ENCODE measurements around the gene WNT5B. TPM values are rescaled to one million over a fixed set of nuclear protein-coding genes. Genes with fewer than 3 reads are reported as not detected.
A peak's percentile ranks its signal among the peaks of the same experiment; 100 is the strongest.

The WNT5B gene
- total and polyA plus RNA-seq, 9 of the 15 experiments (the other 6 are each of a cell fraction or from before 2014, with no cell fraction given), result 0.42 to 16.8 (median 5.4) TPM

DNA sequence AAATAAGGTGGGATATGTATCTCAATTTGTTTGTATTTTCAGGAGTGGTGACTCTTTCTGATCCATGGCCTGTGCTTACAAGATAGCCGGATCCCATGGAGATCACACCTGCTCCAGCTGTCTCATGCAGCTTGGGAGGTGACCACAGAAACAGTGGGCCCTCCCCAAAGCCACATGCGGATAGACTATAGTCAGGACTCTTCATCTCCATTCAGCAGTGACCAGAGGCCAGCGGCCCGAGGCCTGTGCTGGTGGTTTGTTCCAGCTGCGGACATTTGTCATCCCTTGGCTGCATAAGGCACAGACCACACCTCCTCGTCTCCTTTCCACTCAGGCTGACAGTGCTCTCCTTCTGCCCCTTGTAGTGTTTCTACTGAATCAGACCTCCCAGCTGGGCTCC is 14.7 kb upstream of the WNT5B start (continued):
- TF ChIP-seq, protein P1, sequence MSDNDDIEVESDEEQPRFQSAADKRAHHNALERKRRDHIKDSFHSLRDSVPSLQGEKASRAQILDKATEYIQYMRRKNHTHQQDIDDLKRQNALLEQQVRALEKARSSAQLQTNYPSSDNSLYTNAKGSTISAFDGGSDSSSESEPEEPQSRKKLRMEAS (CRISPR knock-in tag; IDR thresholded peaks at IDR 0.05), result peak; percentile 89
- TF ChIP-seq, protein P2, sequence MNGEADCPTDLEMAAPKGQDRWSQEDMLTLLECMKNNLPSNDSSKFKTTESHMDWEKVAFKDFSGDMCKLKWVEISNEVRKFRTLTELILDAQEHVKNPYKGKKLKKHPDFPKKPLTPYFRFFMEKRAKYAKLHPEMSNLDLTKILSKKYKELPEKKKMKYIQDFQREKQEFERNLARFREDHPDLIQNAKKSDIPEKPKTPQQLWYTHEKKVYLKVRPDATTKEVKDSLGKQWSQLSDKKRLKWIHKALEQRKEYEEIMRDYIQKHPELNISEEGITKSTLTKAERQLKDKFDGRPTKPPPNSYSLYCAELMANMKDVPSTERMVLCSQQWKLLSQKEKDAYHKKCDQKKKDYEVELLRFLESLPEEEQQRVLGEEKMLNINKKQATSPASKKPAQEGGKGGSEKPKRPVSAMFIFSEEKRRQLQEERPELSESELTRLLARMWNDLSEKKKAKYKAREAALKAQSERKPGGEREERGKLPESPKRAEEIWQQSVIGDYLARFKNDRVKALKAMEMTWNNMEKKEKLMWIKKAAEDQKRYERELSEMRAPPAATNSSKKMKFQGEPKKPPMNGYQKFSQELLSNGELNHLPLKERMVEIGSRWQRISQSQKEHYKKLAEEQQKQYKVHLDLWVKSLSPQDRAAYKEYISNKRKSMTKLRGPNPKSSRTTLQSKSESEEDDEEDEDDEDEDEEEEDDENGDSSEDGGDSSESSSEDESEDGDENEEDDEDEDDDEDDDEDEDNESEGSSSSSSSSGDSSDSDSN (IDR thresholded peaks at IDR 0.05; ENCODE audit: borderline replicate concordance in 1 of 2, low read depth in 2 of 2, low read length in 2 of 2), result no peak
- TF ChIP-seq NCOR1 (IDR thresholded peaks at IDR 0.05) (0 out of 2 replicates have a peak, but pooled peaks have one; percentile 5), NBN (IDR thresholded peaks at IDR 0.05; ENCODE audit: low read depth) (no peak), SMAD2 (IDR thresholded peaks at IDR 0.05; ENCODE audit: low read depth, low read length) (no peak), TRIM24 (IDR thresholded peaks at IDR 0.05) (no peak), PHF21A (IDR thresholded peaks at IDR 0.05; ENCODE audit: borderline replicate concordance, low read depth) (no peak), TCF3 (CRISPR knock-in tag; IDR thresholded peaks at IDR 0.05) (peak; percentile 80), XRCC5 (IDR thresholded peaks at IDR 0.05; ENCODE audit: low read depth, low read length) (no peak), ATF7 (IDR thresholded peaks at IDR 0.05) (no peak)
- TF ChIP-seq, protein P3, sequence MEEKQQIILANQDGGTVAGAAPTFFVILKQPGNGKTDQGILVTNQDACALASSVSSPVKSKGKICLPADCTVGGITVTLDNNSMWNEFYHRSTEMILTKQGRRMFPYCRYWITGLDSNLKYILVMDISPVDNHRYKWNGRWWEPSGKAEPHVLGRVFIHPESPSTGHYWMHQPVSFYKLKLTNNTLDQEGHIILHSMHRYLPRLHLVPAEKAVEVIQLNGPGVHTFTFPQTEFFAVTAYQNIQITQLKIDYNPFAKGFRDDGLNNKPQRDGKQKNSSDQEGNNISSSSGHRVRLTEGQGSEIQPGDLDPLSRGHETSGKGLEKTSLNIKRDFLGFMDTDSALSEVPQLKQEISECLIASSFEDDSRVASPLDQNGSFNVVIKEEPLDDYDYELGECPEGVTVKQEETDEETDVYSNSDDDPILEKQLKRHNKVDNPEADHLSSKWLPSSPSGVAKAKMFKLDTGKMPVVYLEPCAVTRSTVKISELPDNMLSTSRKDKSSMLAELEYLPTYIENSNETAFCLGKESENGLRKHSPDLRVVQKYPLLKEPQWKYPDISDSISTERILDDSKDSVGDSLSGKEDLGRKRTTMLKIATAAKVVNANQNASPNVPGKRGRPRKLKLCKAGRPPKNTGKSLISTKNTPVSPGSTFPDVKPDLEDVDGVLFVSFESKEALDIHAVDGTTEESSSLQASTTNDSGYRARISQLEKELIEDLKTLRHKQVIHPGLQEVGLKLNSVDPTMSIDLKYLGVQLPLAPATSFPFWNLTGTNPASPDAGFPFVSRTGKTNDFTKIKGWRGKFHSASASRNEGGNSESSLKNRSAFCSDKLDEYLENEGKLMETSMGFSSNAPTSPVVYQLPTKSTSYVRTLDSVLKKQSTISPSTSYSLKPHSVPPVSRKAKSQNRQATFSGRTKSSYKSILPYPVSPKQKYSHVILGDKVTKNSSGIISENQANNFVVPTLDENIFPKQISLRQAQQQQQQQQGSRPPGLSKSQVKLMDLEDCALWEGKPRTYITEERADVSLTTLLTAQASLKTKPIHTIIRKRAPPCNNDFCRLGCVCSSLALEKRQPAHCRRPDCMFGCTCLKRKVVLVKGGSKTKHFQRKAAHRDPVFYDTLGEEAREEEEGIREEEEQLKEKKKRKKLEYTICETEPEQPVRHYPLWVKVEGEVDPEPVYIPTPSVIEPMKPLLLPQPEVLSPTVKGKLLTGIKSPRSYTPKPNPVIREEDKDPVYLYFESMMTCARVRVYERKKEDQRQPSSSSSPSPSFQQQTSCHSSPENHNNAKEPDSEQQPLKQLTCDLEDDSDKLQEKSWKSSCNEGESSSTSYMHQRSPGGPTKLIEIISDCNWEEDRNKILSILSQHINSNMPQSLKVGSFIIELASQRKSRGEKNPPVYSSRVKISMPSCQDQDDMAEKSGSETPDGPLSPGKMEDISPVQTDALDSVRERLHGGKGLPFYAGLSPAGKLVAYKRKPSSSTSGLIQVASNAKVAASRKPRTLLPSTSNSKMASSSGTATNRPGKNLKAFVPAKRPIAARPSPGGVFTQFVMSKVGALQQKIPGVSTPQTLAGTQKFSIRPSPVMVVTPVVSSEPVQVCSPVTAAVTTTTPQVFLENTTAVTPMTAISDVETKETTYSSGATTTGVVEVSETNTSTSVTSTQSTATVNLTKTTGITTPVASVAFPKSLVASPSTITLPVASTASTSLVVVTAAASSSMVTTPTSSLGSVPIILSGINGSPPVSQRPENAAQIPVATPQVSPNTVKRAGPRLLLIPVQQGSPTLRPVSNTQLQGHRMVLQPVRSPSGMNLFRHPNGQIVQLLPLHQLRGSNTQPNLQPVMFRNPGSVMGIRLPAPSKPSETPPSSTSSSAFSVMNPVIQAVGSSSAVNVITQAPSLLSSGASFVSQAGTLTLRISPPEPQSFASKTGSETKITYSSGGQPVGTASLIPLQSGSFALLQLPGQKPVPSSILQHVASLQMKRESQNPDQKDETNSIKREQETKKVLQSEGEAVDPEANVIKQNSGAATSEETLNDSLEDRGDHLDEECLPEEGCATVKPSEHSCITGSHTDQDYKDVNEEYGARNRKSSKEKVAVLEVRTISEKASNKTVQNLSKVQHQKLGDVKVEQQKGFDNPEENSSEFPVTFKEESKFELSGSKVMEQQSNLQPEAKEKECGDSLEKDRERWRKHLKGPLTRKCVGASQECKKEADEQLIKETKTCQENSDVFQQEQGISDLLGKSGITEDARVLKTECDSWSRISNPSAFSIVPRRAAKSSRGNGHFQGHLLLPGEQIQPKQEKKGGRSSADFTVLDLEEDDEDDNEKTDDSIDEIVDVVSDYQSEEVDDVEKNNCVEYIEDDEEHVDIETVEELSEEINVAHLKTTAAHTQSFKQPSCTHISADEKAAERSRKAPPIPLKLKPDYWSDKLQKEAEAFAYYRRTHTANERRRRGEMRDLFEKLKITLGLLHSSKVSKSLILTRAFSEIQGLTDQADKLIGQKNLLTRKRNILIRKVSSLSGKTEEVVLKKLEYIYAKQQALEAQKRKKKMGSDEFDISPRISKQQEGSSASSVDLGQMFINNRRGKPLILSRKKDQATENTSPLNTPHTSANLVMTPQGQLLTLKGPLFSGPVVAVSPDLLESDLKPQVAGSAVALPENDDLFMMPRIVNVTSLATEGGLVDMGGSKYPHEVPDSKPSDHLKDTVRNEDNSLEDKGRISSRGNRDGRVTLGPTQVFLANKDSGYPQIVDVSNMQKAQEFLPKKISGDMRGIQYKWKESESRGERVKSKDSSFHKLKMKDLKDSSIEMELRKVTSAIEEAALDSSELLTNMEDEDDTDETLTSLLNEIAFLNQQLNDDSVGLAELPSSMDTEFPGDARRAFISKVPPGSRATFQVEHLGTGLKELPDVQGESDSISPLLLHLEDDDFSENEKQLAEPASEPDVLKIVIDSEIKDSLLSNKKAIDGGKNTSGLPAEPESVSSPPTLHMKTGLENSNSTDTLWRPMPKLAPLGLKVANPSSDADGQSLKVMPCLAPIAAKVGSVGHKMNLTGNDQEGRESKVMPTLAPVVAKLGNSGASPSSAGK (IDR thresholded peaks at IDR 0.05), result peak; percentile 37; the same call in 1 of the 2 replicates

Measured in K562 (cell line).